ENCODE data around the gene RERE.
"Not testable (repeated sequence)": the region's sequence is repeated elsewhere in the genome, so short reads cannot be mapped to it uniquely, and the experiment has no call there.

RERE gene

GRCh38 chr1:8536515-8536914 is 280.9 kb downstream of the RERE start:
- DNase-seq, result no peak

GRCh38 chr1:8533907-8534306 is 283.5 kb downstream of the RERE start:
- DNase-seq, result no peak

DNA sequence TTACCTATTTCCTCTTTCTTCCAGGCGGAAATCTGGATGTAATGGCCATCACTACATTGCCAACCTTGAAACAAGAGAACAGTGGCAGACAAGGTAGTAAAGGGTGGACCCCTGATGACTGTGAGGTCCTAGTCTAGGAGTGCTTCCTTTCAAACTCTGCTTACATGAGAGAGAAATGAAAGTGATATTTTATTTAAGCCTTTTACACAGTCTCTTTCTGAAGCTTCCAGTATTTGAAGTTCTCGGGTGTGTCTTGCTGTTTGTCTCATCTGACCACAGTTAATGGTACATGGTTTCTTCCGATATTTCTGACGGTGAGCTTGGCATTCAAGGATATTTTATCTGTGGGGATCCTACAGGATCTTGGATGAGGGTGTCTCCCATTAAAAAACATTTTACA is 284.3 kb downstream of the RERE start:
- no peak for DNase-seq

- DNase-seq, result no peak
Measured at GRCh38 chr1:8529901-8530300, 287.5 kb downstream of the RERE start.

DNA sequence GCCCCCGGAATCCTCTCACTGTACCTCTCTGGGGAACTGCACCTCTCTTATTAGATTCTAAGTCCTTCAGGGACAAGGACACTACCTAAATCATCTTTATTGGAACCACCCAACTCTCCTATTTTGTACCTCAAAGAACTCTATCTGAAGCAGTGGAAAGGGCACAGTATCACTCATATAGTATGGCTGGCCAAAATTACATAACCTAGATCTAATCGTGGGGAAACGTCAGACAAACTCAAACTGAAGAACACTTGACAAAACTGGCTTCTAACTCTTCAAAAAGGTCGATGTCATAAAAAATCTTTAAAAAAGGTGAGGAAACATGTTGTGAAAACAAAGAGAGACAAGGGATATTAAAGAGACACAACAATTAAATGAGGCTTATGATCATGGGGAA is 289.5 kb downstream of the RERE start:
- no peak for DNase-seq

DNA sequence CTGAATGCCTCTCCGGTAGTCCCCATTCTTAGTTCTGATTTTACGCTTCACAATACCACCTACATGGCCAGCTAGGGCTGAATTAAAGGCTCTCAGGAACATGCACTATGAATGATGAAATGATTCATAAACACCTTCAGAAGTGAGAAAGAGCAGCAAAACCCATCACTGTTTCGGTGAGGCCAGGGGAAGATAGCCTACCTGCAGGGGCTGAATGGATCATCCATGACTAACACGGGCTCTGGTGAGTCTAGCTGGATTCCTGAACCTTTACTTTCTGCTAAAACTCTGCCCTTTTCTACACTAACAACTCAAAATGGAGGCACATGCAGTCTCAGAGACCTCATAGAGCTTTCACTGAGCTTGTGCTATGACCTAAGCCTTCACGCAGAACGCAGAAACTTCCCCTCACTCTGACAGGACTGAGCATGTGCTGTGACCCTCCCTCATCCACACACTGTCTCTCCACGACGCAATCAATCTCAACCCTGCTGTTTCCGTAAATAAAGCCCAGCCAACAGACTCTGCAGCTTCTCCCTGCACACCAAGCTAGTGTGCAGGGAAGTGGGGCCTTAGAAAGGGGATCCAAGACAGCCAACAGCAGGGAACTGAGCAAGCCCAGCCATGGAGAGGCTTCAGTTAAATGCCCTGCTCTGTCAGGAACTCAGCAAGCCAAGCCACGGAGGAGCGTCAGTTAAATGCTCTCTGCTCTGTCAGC is 291.7 kb downstream of the RERE start:
- DNase-seq, result peak; percentile 51 to 54

DNA sequence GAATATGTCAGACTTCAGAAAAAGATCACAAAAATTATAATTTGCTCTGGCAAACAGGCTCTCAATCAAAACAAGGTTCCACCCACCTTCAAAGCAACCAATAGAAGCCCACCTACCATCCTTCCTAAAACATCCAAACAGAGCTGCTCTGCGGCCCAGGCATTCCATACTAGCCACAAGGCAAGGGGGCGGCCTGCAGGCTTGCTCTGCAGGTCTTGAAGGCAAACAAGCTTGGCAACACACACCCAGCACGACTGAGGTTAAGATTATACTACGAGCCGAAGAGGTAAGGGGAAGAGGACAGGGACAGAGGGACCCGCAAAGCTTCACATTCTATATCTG is 292.3 kb downstream of the RERE start:
- DNase-seq, result peak in 1 of 2 donors; percentile 10

- DNase-seq, result no peak
Measured at GRCh38 chr1:8524627-8525157, 292.7 kb downstream of the RERE start.

GRCh38 chr1:8523666-8524206 is 293.7 kb downstream of the RERE start:
- DNase-seq, result no peak

DNA sequence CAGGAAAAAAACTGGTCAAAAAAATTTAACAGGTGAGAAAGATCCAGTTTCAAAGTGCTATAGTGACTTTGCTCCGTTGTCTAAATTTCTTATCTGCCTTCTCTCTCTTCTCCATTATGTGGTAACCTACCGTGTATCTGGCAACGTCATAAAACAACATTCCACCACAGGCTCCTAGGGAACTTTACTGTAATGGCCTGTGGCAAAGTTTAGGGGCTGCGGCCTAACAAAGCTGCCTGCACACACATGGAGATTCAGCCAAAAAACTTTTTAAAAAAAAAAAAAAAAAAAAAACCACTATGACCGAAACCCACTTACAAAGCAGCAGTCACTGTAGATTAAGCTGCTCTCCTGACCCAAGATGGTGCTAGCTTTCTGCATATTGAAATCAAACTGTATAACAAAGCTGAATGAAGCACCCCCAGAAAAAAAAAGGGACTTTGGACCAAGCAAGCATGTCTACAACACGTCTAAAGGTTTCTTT is 296.9 kb downstream of the RERE start:
- DNase-seq, result no peak

GRCh38 chr1:8519167-8519566 is 298.3 kb downstream of the RERE start:
- no peak for DNase-seq

DNA sequence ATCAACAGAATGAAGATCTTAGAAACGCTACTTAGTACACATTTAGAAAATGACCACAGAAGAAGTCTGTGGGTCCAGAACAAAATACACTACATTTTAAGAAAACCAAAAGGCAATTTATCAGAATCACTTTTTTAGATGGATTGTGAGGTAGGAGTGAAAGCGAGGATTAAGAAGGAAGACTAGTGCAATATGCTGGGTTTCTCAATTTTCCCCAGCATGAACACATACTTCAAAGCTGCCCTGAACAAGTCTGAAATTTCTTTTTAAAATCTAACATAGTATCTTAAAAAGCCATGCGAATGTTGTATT is 299.0 kb downstream of the RERE start:
- DNase-seq, result no peak

DNA sequence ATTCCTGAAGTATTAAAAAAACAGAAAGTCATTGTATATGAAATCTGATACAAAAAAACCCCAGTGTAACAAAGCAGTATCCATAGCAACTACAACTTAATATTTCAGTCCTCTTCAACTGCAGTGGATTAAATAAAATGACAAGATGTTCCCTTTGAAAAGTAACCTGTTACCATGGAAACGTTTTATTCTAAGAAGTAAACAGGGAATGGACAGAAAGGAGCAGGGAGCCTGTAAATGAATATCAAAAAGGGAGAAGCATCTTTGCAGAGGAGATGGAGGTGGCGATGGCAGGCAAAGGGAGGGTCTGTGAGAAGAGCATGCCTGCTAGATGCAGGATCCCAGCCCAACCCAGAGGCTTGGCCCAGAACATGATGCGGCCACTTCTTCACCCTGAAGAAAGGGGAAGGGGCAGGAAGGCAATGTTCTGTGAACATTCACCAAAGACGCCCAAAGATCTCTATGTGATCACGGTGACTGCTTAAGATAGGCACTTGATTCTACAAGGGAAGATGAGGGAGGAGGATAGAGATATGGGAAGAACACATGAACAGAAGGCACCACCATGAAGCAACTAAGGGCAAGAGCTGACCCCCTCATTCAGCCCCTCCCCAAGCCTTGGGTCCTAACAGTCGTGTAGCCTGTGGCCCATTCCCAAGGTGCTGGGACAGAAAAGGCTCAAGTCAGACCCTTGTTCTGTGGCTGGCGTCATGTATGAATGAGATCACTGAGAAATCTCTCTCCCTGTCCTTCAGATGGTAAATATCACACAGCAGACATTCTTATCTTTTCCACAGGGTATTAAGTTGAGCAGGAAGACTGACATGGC is 299.6 kb downstream of the RERE start:
- no peak for DNase-seq

DNA sequence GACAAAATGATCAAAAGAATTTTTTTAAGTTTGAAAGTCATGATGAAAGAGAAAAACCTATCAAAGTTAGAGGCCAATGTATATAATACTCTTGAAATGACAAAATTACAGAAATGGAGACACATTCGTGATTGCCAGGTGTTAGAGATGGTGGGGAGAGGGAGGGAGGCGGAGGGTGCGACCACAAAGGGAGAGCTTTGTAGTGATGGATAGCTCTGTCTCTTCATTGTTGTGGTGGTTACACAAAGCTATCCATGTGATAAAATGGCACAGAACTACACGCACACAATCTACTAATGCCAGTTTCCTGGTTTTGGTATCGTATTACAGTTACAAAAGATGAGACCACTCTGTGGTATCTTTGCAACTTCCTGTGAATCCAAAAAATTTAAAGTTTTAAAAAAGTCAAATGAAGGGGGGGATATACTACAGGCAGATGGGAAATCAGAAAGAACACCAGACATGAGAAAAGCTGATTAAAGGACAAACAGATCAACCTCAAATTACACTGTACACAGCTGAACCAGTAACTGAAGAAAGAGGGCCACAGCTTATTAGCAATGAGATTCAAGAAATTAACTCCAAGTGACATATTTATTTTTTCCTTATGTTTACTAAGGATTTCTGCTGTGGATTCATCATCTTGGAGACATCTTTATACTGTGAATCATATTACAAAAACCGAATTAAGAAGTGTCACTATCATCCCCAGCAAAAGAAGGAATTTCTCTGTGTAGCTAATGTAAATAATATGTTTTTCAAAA is 300.5 kb downstream of the RERE start:
- no peak for DNase-seq

DNA sequence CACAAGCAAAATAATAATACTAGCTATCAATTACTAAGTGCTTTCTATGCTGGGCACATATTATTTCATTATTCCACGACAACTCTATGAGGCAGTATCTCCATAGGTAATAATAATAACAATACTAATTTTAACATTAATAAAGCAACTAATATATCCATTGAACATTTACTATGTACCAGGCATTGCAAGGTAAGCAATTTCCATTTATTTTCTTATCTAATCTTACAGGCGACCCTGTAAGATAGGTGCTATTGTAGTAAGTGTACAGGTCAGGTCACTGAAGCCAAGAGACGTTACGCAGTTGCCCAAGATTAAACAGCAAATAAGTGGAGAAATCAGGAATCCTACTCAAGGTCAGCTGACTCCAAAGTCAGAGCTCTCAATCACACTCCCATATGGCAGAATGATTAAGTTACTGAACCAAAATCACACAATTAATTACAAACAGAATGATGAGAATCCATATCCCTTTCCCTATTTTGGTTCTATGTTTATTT is 301.1 kb downstream of the RERE start:
- no peak for DNase-seq

- no peak for DNase-seq
Measured at GRCh38 chr1:8512504-8512903, 304.9 kb downstream of the RERE start.

DNA sequence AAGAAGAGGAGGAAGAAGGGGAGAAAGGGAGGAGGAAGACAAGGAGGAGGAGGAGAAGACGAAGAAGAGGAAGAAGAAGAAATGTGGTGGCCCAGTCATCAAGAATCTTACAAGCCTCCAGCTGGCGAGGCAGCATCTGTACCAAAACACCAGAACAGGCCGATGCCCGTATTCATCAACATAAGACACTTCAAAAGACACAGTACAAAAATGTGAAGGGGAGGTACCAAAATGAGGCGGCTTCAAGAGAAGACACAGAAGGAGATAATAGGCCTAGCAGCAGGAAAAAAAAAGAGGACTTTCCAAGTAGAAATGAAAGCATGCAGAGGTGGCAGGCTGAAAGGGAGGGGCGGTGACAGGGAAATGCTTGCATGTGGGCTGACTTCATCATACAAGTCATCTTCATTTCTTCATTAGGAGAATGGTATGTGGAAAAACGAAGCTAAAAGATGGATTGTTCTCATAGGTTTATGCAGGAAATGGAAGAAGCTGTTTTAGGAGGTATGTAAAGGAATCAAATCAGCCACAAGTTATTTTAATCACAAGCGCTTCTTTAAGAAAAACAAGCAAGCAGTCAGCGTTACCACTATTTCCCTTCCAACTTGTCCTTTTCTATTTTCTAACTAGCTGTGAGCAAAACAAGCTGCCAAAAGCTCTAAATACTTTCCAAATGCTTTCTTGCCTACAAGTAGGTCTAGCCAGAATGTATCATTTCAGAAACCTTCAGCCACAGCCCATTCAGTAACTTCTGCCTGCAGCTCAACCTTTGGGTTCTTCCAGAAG is 307.2 kb downstream of the RERE start:
- peak; percentile 53 to 58 for DNase-seq

DNA sequence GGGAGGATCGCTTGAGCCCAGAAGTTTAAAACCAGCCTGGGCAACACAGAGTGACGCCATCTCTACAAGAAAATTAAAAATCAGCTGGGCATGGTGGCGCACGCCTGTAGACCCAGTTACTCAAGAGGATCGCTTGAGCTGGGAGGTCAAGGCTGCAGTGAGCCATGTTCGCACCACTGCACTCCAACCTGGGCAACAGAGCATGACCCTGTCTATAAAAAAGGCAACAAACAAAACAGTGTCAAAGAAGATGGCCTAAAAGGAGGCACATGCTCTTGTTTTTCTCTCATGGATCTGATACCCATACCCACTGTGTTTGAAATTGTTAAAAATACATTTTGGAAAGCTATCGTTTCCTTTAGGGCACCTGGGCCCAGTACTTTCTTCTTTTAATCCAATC is 307.9 kb downstream of the RERE start:
- no peak for DNase-seq

GRCh38 chr1:8506995-8507615 is 310.3 kb downstream of the RERE start:
- DNase-seq, result no peak

DNA sequence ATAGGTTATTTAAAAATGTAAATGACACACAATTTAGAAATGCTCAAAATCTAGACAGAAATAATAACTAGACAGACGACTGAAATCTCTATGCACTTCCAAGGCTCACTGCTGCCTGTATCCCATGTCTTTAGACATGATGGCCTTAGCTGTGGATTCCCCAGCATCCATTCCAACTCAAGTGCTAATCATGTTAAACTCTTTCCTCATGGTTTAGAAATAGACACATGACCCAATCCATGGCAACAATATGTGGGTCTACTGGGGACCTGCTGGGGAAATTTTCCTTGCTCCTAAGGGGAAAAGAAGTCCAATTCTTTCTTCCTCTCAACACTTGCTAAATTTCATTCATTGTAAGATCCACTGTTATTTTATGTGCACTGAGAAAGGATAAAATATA is 311.0 kb downstream of the RERE start:
- no peak for DNase-seq

DNA sequence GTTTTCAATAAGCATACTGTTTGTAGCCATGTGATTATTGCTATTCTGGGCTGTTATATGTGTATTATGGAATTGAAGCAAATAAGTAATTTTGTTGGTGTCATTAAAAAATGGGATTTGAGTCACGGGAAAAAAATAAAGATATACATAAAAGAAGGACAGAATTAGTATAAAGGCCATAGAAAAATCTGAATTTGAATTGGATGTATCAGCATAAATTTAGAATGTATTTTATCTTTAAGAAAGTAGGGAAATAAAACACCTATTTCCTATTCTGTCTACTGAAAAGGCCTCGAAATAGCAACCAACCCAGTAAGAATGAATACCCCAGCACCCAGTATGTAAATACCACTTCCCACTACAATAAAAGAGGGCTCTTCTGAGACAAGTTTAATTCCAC is 313.6 kb downstream of the RERE start:
- DNase-seq, result no peak

GRCh38 chr1:8502949-8503348 is 314.5 kb downstream of the RERE start:
- not testable (repeated sequence) for DNase-seq
